HEK293T (cell line): ENCODE data around the gene OOSP4A.

ENCODE experiments used
- ARNT ChIP-seq: fragments of 450-650 bp; IDR thresholded peaks from 2 replicates; pipeline ENCODE4 v1.6.1; 2017; ENCODE audit warnings: mild to moderate bottlenecking
- BHLHE40 ChIP-seq: fragments of 450-650 bp; IDR thresholded peaks from 2 replicates; pipeline ENCODE4 v1.6.1; 2016; ENCODE audit warnings: mild to moderate bottlenecking, moderate library complexity, borderline replicate concordance
- CTBP1 ChIP-seq: fragments of 450-650 bp; IDR thresholded peaks from 2 replicates; pipeline ENCODE4 v1.6.1; 2016; ENCODE audit warnings: borderline replicate concordance
- ELF4 ChIP-seq: fragments of 450-650 bp; IDR thresholded peaks from 2 replicates; pipeline ENCODE4 v1.6.1; 2017; ENCODE audit warnings: antibody characterized with exemption
- FOXA1 ChIP-seq: fragments of 450-650 bp; IDR thresholded peaks from 2 replicates; pipeline ENCODE4 v1.6.1; 2016; ENCODE audit warnings: mild to moderate bottlenecking
- FOXK2 ChIP-seq: fragments of 450-650 bp; IDR thresholded peaks from 2 replicates; pipeline ENCODE4 v1.6.1; 2016; ENCODE audit warnings: mild to moderate bottlenecking
- HDGF ChIP-seq: fragments of 450-650 bp; IDR thresholded peaks from 2 replicates; pipeline ENCODE4 v1.6.1; 2017; ENCODE audit warnings: antibody characterized with exemption, borderline replicate concordance
- L3MBTL2 ChIP-seq: fragments of 450-650 bp; conservative IDR thresholded peaks from 2 replicates; pipeline ENCODE4 v1.6.1; 2016; ENCODE audit warnings: mild to moderate bottlenecking
- SP1 ChIP-seq: fragments of 450-650 bp; IDR thresholded peaks from 2 replicates; pipeline ENCODE4 v1.6.1; 2017
- SUZ12 ChIP-seq: fragments of 450-650 bp; IDR thresholded peaks from 2 replicates; pipeline ENCODE4 v1.6.1; 2016; ENCODE audit warnings: mild to moderate bottlenecking
- TARDBP ChIP-seq: fragments of 450-650 bp; IDR thresholded peaks from 2 replicates; pipeline ENCODE4 v1.6.1; 2016

- no peak for TF ChIP-seq TARDBP
- no peak for TF ChIP-seq HDGF
- no peak for TF ChIP-seq FOXK2
- no peak for TF ChIP-seq L3MBTL2
- TF ChIP-seq CTBP1 = no peak
- TF ChIP-seq ARNT = no peak
- TF ChIP-seq BHLHE40 = no peak
- TF ChIP-seq SUZ12 = no peak
- no peak for TF ChIP-seq FOXA1
- no peak for TF ChIP-seq SP1
- no peak for TF ChIP-seq ELF4
Measured at GRCh38 chr11:59957094-59957493, 6.7 kb upstream of the OOSP4A start.
